Heart left ventricle (tissue), 16 donors: ENCODE results near the gene PTCSC3. TPM values are rescaled to one million over a fixed set of nuclear protein-coding genes. Genes with fewer than 3 reads are reported as not detected.

ENCODE experiments used
- ATAC-seq, 4 donors: fragments of 200-7000 bp; cut with Tn5 transposase; one replicate each; pipeline ENCODE4 v1.9.1; 2020 to 2022; ENCODE audit warnings: moderate library complexity in 4 of 4, mild to moderate bottlenecking in 3 of 4, moderate number of reproducible peaks in 1 of 4
- DNase-seq, 5 donors: peaks; one replicate each; pipeline ENCODE4 v3.0.0-alpha.2; 2020
- H3K27ac ChIP-seq, 12 donors: fragments of 200-600 bp; sonication (generic) in 4 of 12; one replicate each; pipeline versions ENCODE4 v1.5.0 to v1.8.0; 2016 to 2022; ENCODE audit warnings: mild to moderate bottlenecking in 2 of 12
- H3K27me3 ChIP-seq, 9 donors: fragments of 200-600 bp; sonication (generic) in 2 of 9; one replicate each; pipeline versions ENCODE4 v1.5.1 to v1.8.0; 2016 to 2022; ENCODE audit warnings: mild to moderate bottlenecking in 3 of 9
- H3K36me3 ChIP-seq, 9 donors: fragments of 200-600 bp; sonication (generic) in 2 of 9; one replicate each; pipeline versions ENCODE4 v1.5.0 to v1.8.0; 2018 to 2022; ENCODE audit warnings: mild to moderate bottlenecking in 2 of 9
- H3K4me1 ChIP-seq, 12 donors: fragments of 200-600 bp; sonication (generic) in 4 of 12; one replicate each; pipeline versions ENCODE4 v1.5.0 to v1.8.0; 2016 to 2022; ENCODE audit warnings: mild to moderate bottlenecking in 3 of 12
- H3K4me3 ChIP-seq, 12 donors: fragments of 200-600 bp; sonication (generic) in 4 of 12; one replicate each; pipeline versions ENCODE4 v1.5.0 to v1.8.0; 2017 to 2022; ENCODE audit warnings: mild to moderate bottlenecking in 9 of 12, moderate library complexity in 4 of 12
- H3K9me3 ChIP-seq, 12 donors: fragments of 200-600 bp; sonication (generic) in 4 of 12; one replicate each; pipeline versions ENCODE4 v1.5.0 to v1.8.0; 2016 to 2022; ENCODE audit warnings: mild to moderate bottlenecking in 1 of 12
- POLR2A ChIP-seq, 2 donors: fragments of 450-650 bp; IDR thresholded peaks; one replicate each; pipeline ENCODE4 v1.6.1; 2017; ENCODE audit warnings: antibody characterized with exemption in 2 of 2, mild to moderate bottlenecking in 2 of 2, moderate library complexity in 2 of 2
- WGBS, 4 donors: extraction: QIAGEN DNeasy Blood & Tissue Kit in 2 of 4; methylation state at CpG; one replicate each; pipeline versions ENCODE4 v1.1.5 to v1.1.7; 2013 to 2018; 5-methylcytosine and 5-hydroxymethylcytosine counted together
- intact Hi-C, 10 donors: fragments of 100-400 bp; cut with DNase I; formaldehyde crosslinking; loops; one replicate each; pipeline versions ENCODE4 v1.11.1 to v1.14.2; 2022
- polyA plus RNA-seq, 2 donors: library from polyadenylated mRNA; stranded (reverse); fragments of 200-250 nt; gene quantifications; one replicate each; pipeline ENCODE4 v1.2.3, GENCODE V29; 2013
- total RNA-seq, 9 donors: library from RNA; depleted of rRNA in 2 of 9; stranded (reverse); fragments of >200 nt in 2 of 9; fragmentation: NEBNext Ultra II Directional in 3 of 9; extraction: Animal tissue kit (Norgen Biotek cat#: 25700) in 3 of 9; gene quantifications; one replicate each; pipeline versions ENCODE4 v1.1.0 to v1.2.4, GENCODE V29; 2016 to 2023
- TF ChIP-seq, protein P1 (sequence below), 12 donors: fragments of 200-600 bp; sonication (generic) in 4 of 12; IDR thresholded peaks; one replicate each; pipeline versions ENCODE4 v1.5.0 to v1.8.0; 2018 to 2022; ENCODE audit warnings: antibody characterized with exemption in 12 of 12, mild to moderate bottlenecking in 5 of 12
- donor health status: ischemic (EF 13 %, LVEDD 7.1; RV severe dilation, severe dysfunction).
- donor health status: healthy with polysubstance abuse.
- donor health status: DM: no; HTN: yes; CAD: no.
- donor health status: DM: no; HTN: no; CAD: no.
- donor health status: ischemic (EF 25% LVEDD 6.9; RV normal size, moderate dysfunction).
- donor health status: ischemic (EF 25% LVEDD 5.7; RV mildly dilated, moderate dysfunction).
- donor health status: healthy.
- donor health status: DM: yes; HTN: yes; CAD: no.
- donor health status: ischemic (EF 35%, LVEDD 5.7; RV mildly dilated, moderate dysfunction).
- donor health status: nonischemic (EF 11% LVEDD 7.7; RV severe dilation, severe dysfunction).
- donor health status: DM: yes; HTN: yes; CAD: no.
- donor health status: PGD.
- donor health status: ischemic (EF 29% LVEDD 5.4; RV normal size, mild dysfunction).
- donor health status: nonischemic (EF 23%, LVEDD 6.1; RV moderate dilation, normal function).

The PTCSC3 gene
- total and polyA plus RNA-seq, 11 donors = not detected

DNA sequence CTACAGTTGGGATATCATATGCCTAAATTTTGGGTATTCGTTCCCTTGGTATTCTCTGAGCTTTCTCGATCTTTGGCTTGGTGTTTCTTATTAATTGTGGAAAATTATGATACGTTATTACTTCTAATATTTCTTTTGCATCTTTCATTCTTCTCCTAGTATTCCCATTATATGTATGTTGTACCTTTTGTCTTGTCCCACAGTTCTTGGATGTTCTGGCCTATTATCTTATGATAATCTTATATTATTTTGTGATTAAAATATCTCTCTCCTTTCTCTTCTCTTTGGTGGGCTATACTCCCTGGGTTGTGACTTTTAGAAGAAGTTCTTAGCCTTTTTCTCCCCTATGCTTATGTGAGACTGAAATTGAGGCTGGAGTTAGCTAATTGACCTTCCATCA lies 25.2 kb downstream of the PTCSC3 start:
- WGBS, 4 donors = 86 to 89% (median 87%) methylated on average over 3 of the region's 3 CpGs
- H3K27me3 ChIP-seq = no peaks in the 10 kb centered on the region
- TF ChIP-seq, protein P1, sequence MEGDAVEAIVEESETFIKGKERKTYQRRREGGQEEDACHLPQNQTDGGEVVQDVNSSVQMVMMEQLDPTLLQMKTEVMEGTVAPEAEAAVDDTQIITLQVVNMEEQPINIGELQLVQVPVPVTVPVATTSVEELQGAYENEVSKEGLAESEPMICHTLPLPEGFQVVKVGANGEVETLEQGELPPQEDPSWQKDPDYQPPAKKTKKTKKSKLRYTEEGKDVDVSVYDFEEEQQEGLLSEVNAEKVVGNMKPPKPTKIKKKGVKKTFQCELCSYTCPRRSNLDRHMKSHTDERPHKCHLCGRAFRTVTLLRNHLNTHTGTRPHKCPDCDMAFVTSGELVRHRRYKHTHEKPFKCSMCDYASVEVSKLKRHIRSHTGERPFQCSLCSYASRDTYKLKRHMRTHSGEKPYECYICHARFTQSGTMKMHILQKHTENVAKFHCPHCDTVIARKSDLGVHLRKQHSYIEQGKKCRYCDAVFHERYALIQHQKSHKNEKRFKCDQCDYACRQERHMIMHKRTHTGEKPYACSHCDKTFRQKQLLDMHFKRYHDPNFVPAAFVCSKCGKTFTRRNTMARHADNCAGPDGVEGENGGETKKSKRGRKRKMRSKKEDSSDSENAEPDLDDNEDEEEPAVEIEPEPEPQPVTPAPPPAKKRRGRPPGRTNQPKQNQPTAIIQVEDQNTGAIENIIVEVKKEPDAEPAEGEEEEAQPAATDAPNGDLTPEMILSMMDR (IDR thresholded peaks at IDR 0.05) = no peak
- no peak for TF ChIP-seq POLR2A (IDR thresholded peaks at IDR 0.05)

DNA sequence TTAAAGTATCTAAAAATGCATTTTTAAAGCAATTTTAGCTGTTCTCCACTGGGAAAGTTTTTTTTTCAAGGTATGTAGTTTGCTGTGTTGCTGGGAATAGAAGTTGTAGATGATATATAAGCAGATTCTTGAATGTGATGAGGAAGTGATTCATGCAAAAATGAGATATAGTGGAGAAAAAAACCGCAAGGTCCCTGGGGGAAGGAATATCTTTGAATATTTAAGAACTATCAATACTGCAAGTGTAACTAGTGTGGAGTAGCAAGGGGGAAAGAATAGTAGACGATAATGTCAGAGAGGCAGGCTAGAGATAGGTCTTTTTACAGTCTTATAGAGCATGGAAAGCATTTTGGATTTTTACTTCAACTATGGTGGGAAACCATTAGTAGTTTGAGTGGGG lies 42.5 kb downstream of the PTCSC3 start:
- no peak for DNase-seq
- intact Hi-C loops = no loop called here
- no peaks in the 10 kb centered on the region for H3K4me1 ChIP-seq
- peaks cover 0 to 4% (median 0%) of the 10 kb centered on the region in 9 donors for H3K27me3 ChIP-seq
- H3K36me3 ChIP-seq = no peaks in the 10 kb centered on the region
- no peak overlapping the region for H3K27ac ChIP-seq
- no peak overlapping the region for H3K4me3 ChIP-seq
- 60 to 71% (median 69%) methylated on average over 2 of the region's 2 CpGs for WGBS, 4 donors
- no peaks in the 10 kb centered on the region for H3K9me3 ChIP-seq
- no peak for TF ChIP-seq POLR2A (IDR thresholded peaks at IDR 0.05)
- TF ChIP-seq, protein P1 (IDR thresholded peaks at IDR 0.05) = no peak
- no peak for ATAC-seq

More for the DNA sequence above, 25.2 kb downstream of the PTCSC3 start:
- H3K4me1 ChIP-seq = no peaks in the 10 kb centered on the region
- no peaks in the 10 kb centered on the region for H3K36me3 ChIP-seq
- ATAC-seq (no peak), DNase-seq (no peak)
- peaks cover 0 to 23% (median 0%) of the 10 kb centered on the region in 12 donors for H3K9me3 ChIP-seq
- H3K27ac ChIP-seq = no peak overlapping the region
- no peak overlapping the region for H3K4me3 ChIP-seq
- intact Hi-C loops = no loop called here

DNA sequence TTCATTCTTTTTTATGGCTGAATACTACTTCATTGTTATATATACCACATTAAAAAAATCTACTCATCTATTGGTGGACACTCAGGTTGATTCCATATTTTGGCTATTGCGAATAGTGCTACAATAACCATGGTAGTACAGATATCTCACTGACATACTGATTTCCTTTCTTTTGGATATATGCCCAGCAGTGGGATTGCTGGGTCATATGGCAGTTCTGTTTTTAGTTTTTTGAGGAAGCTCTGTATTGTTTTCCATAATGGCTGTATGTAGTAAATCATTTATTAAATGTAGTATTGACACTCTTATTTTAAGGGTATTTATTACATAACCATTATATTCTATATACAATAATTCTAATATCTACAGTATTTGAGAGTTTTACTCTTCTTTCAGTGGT lies 43.7 kb downstream of the PTCSC3 start:
- Histone ChIP-seq H3K4me1 (no peaks in the 10 kb centered on the region), H3K9me3 (no peaks in the 10 kb centered on the region), H3K27me3 (peaks cover 0 to 4% (median 0%) of the 10 kb centered on the region in 9 donors), H3K36me3 (no peaks in the 10 kb centered on the region), H3K4me3 (no peak overlapping the region), H3K27ac (no peak overlapping the region)
- DNase-seq (no peak), ATAC-seq (no peak)
- intact Hi-C loops = no loop called here
- TF ChIP-seq, protein P1 (IDR thresholded peaks at IDR 0.05) = no peak
- TF ChIP-seq POLR2A (IDR thresholded peaks at IDR 0.05) = no peak
- WGBS, 4 donors = 88 to 100% (median 95%) methylated on average over 1 of the region's 1 CpG

DNA sequence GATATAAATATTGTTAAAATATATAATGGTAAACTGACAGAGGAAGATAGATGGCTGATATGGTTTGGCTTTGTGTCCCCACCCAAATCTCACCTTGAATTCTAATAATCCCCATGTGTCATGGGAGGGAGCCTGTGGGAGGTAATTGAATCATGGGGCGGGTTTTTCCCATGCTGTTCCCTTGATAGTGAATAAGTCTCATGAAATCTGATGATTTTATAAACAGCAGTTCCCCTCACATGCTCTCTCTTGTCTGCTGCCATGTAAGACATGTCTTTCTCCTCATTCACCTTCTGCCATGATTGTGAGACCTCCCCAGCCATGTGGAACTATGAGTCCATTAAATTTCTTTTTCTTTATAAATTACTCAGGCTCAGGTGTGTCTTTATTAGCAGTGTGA lies 46.3 kb downstream of the PTCSC3 start:
- H3K36me3 ChIP-seq = no peaks in the 10 kb centered on the region
- TF ChIP-seq POLR2A (IDR thresholded peaks at IDR 0.05) = no peak
- TF ChIP-seq, protein P1 (IDR thresholded peaks at IDR 0.05) = no peak
- no peak overlapping the region for H3K4me3 ChIP-seq
- no peaks in the 10 kb centered on the region for H3K4me1 ChIP-seq
- ATAC-seq (no peak), DNase-seq (no peak)
- intact Hi-C loops = no loop called here
- peaks cover 0 to 6% (median 0%) of the 10 kb centered on the region in 9 donors for H3K27me3 ChIP-seq
- no peak overlapping the region for H3K27ac ChIP-seq
- peaks cover 0 to 6% (median 0%) of the 10 kb centered on the region in 12 donors for H3K9me3 ChIP-seq
- WGBS, 4 donors = 58 to 71% (median 68%) methylated on average over 1 of the region's 1 CpG
